Stimulated activated CD8-positive, alpha-beta memory T cell treated with anti-CD3 and anti-CD28 coated beads, Interleukin-4, amount 100 ng/mL, for 24 hours (primary cell): Measurements from ENCODE around the gene CLASP2.

Source experiments
- DNase-seq: peaks from one replicate; pipeline ENCODE4 v3.0.0-alpha.2; 2020; ENCODE audit warnings: low read depth

The CLASP2 gene

DNA sequence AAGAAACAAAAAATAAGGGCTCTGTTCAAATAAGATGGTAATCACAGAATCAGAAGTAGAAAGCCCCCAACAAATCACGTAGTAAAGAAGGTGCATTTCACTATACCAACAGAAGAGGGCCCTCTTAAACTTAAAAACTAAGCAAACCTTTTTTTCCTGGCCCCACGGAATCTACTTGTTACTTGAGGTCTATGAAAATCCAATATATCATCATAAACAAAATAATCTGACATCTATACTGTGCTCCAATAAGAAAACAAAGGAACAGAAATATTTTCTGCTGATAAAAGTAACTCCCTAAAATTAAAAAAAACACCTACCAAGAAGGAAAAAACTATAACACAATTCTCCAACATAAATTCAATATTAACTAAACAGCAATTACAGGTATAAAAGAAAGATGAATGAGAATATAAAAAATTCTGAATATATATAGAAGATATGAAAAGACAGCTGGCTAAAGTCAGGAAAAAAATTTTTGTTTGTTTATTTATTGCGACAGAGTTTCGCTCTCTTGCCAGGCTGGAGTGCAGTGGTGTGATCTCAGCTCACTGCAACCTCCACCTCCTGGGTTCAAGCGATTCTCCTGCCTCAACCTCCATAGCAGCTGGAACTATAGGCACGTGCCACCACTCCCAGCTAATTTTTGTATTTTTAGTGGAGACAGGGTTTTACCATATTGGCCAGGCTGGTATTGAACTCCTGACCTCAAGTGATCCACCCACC, 81.8 kb downstream of the CLASP2 start:
- no peak for DNase-seq

- DNase-seq: no peak
Measured at GRCh38 chr3:33634262-33634661, 83.8 kb downstream of the CLASP2 start.

DNA sequence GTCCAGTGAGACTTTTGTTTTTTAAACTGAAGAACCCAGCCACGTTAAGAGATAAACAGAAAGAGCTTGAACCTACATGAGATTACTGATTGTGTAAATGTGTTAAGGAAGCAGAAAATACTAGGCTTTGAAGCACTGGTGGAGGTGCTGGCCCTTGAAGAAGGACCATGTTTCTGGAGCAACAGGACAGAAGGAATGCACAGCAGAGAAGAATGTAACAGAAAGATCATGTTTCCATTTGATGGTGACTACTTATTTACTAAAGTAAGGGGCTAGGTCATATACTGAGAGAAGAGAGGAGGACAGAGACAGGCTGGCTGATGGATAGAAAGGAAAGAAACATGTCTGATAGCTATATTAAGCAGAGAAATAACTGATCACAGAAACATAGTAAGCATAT, 88.8 kb downstream of the CLASP2 start:
- no peak for DNase-seq

- no peak for DNase-seq
Measured at GRCh38 chr3:33624756-33625155, 93.3 kb downstream of the CLASP2 start.

DNA sequence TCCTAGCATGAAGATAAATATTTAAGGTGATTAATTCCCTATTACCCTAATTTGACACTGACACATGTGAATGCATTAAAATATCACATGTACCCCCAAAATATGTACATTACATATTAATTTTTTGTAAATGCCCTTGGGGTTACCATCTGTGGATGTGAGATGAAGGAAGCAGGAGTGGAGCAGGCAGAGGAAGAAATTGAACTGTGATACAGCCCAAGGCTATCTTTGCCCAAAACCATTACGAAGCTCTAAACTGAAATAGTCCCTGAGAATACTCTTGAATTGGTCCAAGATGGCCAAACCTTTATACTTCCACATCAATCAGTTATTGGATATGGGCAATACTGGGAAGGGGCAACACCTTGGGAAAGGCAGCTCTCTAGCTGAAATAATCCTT, 105.0 kb downstream of the CLASP2 start:
- DNase-seq: no peak

GRCh38 chr3:33612607-33613006, 105.4 kb downstream of the CLASP2 start:
- DNase-seq: no peak

DNA sequence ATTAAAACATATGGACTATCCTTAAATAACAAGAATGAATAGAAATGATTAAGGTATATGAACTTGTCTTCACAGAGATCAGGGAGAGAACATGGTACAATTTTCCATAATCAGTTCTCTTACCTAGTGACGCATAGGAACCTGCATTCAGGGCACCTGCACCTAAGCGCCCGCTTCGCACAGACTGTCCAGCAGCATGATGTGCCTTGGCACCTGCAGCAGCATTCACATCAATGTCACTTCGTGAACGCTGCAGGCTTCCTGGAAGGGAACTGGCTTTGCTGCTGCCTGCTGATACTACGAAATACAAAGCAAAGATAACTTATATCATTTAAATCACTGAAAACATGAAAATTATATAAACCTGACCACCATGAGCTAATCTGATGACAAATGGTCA, 115.2 kb downstream of the CLASP2 start:
- no peak for DNase-seq

GRCh38 chr3:33597257-33597689, 120.8 kb downstream of the CLASP2 start:
- DNase-seq: no peak

DNA sequence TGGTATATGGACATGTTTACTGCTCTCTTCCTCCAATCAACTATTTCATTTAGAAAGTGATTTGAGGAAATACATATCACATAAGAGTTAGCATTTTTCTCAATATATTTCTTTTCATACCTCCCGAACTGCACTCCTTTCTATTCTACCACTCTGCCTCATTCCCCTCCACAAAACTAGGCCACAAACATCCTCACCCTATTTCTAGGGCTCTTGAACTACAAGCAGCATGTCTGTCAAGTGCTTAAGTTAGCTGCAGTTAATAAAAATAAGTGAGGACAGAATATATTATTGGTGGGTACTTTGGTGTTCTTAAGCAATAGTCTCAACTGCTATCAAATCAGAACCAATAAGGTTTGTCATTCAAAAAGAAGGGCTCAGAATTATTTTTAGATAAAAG, 125.1 kb downstream of the CLASP2 start:
- DNase-seq: no peak

DNA sequence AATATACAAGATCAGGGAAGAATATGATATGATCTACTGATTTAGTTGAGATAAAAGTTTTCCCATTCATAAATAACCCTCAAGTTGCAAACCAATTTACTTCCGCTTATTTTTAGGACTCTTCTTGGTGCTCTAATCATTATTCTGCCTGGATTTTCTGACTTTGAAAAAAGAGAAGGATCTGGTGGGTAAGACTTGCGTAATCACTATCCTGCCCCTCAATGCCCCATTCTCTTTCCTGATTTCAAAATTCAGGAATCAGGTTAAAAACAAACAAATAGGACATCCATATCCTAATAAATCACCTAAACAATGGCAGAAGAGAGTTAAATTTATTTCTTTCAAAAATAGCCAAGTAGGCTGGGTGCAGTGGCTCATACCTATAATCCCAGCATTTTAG, 127.5 kb downstream of the CLASP2 start:
- DNase-seq: no peak

DNA sequence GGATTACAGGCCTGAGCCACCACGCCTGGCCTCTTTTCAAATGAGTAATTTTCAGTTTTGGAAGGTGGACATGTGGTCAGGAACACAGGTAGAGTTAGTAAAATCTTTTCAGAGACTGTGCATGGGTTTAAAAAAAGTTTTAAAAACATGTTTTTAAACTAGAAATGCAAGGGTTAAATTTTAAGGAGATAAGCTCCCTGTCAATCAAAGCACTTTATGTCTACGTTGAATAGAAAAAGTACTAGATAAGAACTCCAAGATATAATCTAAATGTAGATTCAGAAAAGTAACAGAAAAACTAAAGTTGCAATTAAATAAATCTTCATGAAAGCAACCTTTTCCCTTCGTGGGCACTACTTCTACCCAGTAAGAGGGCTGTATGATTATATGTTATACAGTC, 131.7 kb downstream of the CLASP2 start:
- no peak for DNase-seq

GRCh38 chr3:33582234-33582633, 135.8 kb downstream of the CLASP2 start:
- no peak for DNase-seq

- no peak for DNase-seq
Measured at GRCh38 chr3:33581666-33582065, 136.4 kb downstream of the CLASP2 start.

DNA sequence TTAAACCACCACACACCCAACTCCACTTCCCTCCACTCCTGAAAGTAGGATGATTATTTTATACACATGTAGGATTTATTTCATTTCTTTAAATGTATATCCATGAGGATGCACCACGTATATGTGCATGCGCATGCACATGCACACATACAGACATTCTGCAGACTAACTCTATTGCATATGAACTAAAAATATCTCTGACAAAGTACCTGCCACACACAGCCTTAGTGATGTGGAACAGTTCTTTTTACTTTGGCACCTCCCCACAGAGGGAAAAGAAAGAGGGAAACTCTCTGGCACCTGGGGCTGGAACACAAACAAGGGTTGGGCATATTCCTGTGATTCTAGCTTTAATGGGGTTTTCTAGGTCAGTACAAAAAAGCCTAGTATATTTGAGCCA, 138.2 kb downstream of the CLASP2 start:
- DNase-seq: no peak

DNA sequence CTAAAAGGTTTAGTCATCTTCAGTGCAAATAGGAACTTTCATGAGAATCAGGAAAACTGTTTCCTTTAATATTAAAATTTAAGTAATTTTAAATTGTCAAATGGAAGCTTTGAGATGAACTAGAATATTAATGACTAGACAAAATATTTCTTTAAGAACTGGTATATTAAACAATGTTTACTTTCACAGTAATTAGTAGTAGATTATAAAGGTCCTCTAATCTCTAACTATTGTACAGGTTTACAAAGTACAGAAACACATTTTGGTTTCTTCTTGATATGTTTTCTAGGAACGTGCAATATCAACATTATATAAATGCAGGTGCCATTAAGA, 138.9 kb downstream of the CLASP2 start:
- DNase-seq: no peak

DNA sequence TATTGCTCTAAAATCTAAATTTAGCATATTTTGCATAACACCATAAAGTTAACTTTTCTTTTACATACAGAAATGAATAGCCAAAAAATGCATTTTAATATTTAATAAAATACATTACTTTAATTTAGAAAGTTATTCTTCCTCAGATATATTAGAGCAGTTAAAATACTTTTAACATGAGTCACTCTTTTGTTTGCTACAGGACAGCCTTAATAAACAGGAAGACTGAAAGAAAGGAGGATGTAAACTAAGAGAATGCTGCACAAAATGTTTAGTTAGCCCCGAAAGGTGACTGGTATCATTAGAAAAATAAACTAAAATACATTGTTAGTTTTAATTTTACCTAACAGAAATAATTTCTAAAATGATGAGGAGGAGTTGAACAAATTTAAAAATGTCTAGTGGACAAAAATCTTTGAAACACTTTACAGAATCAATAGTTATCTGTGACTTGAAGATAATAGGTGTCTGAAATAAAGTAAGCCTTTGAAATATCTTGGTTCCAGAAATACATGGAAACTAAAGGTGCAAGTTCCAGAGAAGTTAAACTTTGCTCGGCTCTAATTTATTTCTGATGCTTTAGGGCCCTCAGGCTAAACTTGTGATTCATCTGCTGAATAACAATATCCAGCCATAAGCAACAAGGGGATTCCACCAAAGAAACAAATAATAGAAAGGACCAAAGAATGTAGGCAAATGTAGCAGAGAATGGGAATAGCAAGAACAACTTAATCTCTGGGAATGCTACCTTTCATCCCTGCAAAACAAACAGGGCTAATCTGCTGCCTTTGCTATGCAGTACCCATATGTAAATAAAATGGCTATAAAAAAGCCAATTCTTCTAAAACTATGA, 139.5 kb downstream of the CLASP2 start:
- DNase-seq: no peak

- no peak for DNase-seq
Measured at GRCh38 chr3:33577588-33577987, 140.5 kb downstream of the CLASP2 start.

DNA sequence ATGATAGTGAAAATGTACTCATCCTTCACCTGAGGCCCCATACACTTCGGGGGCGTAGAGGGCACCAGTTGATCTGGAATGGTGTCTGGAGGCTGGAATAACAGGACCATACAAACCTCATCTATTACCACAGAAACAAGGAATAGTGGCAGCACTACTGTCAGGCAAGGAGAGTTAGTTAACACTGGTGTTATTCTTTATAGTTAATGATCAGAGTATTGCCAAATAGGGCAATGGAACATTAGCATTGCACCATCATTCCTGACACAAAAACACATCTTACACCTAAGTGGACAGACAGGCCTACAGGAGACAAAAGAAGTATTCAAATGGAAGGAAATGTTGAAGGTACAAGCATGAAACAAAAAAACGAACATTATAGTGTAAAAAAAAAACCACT, 140.9 kb downstream of the CLASP2 start:
- DNase-seq: no peak

GRCh38 chr3:33575311-33575710, 142.7 kb downstream of the CLASP2 start:
- no peak for DNase-seq

DNA sequence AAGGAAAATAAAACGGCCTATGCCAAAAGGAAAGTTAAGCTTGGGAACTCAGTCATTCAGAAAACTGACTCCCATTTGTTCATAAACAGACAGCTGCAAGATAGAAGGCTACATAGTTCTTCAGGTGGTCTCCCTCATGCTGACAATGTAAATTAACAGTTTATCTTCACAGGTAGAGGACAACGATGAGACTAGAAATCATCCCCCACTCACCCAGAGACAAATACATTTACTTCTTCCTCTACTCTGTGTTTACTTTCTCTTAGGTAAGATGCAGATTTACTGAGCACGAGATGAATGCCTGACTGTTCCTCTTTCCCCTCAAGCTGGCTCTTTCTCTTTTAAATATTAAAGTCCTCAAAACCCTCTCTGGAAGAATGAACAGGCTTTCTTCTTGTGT, 160.2 kb downstream of the CLASP2 start:
- no peak for DNase-seq

DNA sequence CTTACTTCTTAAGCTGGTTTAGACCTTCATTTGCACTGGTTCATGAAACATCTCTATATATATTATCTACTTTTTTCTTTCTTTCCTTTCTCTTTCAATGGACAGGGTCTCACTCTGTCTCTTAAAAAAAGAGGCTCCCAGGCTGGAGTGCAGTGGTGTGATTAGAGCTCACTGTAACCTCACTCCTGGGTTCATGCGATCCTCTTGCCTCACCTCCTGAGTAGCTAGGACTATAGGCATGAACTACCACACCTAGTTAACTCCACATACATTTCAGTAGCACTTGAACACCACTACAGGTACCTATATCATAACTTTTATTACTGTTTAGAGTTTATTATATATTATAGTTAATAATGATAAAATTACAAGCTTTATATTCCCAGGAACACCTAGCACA, 160.8 kb downstream of the CLASP2 start:
- no peak for DNase-seq

- DNase-seq: no peak
Measured at GRCh38 chr3:33547101-33547500, 171.0 kb downstream of the CLASP2 start.

DNA sequence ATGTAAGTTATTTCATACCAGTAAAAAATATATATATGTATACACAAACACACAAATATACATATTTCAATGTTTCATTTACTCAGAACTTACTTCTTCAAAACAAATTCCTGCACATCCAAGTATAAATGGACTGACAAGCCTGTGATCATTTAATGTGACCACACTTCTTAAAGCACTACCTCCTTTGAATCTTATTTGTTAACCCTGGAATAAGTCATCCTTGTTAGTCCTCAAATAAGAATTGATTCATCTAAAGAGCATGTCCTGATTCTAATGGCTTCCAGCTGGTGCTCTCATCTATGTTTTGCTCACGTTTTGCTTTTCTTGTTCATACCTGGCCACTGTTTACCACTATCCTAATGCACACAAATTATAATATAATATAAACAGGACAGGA, 173.9 kb downstream of the CLASP2 start:
- DNase-seq: no peak

- no peak for DNase-seq
Measured at GRCh38 chr3:33543601-33544000, 174.5 kb downstream of the CLASP2 start.
